ENCODE results near the gene NCAPG2.

The NCAPG2 gene

DNA sequence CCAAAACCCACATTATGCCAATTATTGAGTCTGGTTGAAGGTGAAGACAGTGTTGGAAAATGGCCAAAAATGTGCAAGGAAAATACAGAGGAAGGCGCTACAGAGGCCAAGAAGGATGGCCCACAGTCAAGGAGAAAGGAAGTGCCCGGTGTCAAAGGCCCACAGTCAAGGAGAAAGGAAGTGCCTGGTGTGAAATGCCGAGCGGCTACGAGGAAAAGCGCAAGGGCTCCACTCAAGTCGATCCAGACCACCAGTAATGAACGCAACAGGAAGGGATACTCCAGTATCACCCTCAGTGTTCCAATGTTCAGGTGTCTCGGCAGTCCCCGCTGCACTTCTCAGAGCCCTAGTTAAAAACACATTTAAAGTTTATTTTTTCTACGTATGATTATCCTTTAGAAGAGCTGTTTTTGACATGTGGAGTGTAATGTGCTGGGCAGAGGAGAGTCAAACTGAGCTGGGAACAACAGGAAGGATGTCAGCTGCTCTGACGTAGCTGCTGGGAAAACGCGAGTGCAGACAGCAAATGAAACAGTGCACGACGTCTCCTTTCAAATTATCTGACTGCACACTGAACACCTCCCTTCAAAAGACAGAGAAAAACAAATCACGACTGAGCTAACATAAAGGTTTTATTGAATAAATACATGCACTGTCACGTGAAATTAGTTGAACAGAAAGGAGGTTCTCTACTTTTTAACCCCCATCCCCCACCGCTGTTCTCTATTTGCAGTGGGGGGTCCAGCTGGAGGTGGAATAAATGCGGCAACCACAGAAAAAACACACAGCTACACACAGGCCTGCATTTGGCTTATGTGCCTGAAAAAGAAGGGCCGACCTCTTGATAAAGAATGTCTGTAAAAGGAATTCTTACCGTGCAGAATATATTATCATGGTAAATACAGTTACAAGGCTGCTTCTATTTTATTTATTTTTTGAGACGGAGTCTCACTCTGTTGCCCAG lies 26.1 kb upstream of the NCAPG2 start:
- TF ChIP-seq, protein P1, sequence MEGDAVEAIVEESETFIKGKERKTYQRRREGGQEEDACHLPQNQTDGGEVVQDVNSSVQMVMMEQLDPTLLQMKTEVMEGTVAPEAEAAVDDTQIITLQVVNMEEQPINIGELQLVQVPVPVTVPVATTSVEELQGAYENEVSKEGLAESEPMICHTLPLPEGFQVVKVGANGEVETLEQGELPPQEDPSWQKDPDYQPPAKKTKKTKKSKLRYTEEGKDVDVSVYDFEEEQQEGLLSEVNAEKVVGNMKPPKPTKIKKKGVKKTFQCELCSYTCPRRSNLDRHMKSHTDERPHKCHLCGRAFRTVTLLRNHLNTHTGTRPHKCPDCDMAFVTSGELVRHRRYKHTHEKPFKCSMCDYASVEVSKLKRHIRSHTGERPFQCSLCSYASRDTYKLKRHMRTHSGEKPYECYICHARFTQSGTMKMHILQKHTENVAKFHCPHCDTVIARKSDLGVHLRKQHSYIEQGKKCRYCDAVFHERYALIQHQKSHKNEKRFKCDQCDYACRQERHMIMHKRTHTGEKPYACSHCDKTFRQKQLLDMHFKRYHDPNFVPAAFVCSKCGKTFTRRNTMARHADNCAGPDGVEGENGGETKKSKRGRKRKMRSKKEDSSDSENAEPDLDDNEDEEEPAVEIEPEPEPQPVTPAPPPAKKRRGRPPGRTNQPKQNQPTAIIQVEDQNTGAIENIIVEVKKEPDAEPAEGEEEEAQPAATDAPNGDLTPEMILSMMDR (IDR thresholded peaks at IDR 0.05; ENCODE audit: low read depth, low read length) = no peak
- in situ Hi-C loops (cut with HindIII; ENCODE audit: low sequenced_read_pairs) = no loop called here
- H3K4me3 ChIP-seq (ENCODE audit: low read depth, low read length) = no peak overlapping the region
- peak; percentile 56 for DNase-seq (ENCODE audit: low read depth, low spot score)

DNA sequence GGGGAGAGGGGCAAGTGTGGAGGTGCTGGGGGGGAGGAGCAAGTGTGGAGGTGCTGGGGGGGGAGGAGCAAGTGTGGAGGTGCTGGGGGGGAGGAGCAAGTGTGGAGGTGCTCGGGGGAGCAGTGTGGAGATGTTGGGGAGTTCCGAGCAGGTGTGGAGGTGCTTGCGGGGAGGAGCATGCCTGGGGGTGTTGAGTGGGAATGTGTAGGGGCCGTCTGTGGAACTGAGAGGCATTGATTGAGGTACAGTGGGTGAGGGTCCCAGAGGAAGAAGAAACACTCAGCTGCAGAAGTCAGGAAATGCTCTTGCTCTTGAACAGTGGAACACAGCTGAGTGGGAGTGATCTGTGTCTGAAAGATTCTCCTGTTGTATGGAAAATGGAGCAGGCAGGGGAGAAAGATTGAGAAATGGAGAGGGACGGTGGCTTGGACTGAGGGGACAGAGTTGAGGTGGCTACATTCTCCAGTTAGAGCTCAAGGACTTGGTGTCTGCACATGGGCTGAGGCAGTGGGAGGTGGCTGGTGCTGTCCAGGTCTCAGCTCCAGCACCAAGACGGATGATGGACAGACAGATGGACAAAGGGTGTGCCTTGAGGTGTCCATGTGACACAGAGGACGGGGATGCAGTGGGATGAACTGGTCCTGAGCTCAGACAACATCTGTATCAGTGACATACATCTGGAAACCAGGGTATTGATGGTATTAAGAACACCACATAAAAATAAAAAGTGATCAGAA lies 25.2 kb upstream of the NCAPG2 start:
- H3K4me3 ChIP-seq (ENCODE audit: low read depth, low read length) = no peak overlapping the region
- in situ Hi-C loops (cut with HindIII; ENCODE audit: low sequenced_read_pairs) = no loop called here
- DNase-seq (ENCODE audit: low read depth, low spot score) = no peak
- TF ChIP-seq, protein P1 (IDR thresholded peaks at IDR 0.05; ENCODE audit: low read depth, low read length) = no peak

DNA sequence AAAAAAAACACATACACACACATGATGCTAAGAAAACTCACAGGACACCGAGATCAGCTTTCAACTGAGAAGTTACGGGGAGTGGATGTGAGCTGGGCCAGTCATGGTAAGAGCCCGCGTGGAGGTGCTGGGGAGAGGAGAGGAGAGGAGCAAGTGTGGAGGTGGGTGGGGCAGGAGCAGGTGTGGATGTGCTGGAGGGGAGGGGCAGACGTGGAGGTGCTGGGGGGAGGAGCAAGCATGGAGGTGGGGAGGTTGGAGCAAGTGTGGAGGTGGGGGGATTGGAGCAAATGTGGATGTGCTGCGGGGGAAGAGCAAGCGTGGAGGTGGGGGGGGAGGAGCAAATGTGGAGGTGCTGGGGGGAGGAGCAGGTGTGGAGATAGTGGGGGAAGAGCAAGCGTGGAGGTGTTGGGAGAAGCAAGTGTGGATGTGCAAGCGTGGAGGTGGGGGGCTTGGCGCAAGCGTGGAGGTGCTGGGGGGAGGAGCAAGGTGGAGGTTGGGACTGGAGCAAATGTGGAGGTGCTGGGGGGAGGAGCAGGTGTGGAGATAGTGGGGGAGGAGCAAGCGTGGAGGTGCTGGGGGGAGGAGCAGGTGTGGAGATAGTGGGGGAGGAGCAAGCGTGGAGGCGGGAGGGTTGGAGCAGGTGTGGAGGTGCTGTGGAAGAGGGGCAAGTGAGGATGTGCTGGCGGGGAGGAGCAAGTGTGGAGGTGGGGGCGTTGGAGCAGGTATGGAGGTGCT lies 24.5 kb upstream of the NCAPG2 start:
- in situ Hi-C loops (cut with HindIII; ENCODE audit: low sequenced_read_pairs) = no loop called here
- no peak for DNase-seq (ENCODE audit: low read depth, low spot score)
- H3K4me3 ChIP-seq (ENCODE audit: low read depth, low read length) = no peak overlapping the region
- TF ChIP-seq, protein P1 (IDR thresholded peaks at IDR 0.05; ENCODE audit: low read depth, low read length) = no peak

DNA sequence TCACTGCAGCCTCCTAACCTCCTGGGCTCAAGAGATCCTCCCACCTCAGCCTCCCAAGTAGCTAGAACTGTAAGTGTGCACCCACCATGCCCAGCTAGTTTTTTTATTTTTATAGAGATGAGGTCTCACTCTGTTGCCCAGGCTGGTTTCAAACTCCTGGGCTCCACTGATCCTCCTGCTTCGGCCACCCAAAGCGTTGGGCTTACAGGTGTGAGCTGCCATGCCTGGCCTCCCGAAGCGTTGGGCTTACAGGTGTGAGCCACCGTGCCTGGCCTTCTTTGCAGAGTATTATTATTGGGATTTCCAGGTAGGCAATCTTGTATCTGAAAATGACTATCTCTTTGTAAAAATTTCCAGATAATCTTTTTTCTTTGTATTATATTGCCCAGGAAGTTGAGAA lies 23.1 kb upstream of the NCAPG2 start:
- no peak for DNase-seq (ENCODE audit: low read depth, low spot score)
- in situ Hi-C loops (cut with HindIII; ENCODE audit: low sequenced_read_pairs) = no loop called here

DNA sequence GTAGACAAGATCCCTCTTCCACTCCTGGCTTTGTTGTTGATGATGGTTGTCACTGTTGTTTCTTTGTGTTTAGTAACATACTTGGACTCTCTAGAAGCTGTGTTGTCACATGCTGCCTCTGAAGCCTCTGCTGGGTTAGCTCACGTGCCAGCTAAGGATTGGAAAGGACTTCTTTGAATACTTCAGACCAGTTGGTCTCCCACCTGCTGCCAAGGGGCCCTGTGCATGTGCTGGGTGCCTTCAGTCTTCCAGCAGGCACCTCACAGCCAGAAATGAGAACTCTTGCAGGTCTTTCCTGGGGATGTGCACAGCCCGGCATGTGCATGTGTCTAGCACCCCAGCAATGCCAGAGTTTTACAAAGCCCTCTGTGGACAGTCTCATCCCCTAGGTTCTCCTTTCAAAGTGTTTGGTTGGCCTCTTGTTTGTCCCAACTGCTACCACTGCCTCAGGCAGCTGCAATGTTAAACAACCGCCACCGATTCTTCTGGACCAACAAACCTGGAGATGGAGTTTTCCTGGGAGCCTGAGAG lies 21.7 kb upstream of the NCAPG2 start:
- no peak for DNase-seq (ENCODE audit: low read depth, low spot score)
- in situ Hi-C loops (cut with HindIII; ENCODE audit: low sequenced_read_pairs) = no loop called here
- no peak overlapping the region for H3K4me3 ChIP-seq (ENCODE audit: low read depth, low read length)
- TF ChIP-seq, protein P1 (IDR thresholded peaks at IDR 0.05; ENCODE audit: low read depth, low read length) = no peak

More for the DNA sequence above, 23.1 kb upstream of the NCAPG2 start:
- TF ChIP-seq, protein P1 (IDR thresholded peaks at IDR 0.05; ENCODE audit: low read depth, low read length) = no peak
- H3K4me3 ChIP-seq (ENCODE audit: low read depth, low read length) = no peak overlapping the region

DNA sequence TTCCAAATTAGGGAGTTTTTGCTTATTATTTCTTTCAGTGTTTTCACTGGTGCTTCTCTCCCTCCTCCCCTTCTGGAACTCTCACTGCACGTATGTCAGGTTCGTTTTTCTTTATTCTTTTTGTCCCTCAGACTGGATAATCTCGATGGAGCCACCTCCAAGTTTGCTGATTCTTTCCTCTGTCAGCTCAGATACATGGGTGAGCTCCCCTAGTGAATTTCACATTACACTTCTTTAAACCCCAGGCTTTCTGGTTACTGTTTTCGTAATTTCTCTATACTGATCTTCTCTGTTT lies 20.8 kb upstream of the NCAPG2 start:
- TF ChIP-seq, protein P1 (IDR thresholded peaks at IDR 0.05; ENCODE audit: low read depth, low read length) = no peak
- in situ Hi-C loops (cut with HindIII; ENCODE audit: low sequenced_read_pairs) = no loop called here
- no peak for DNase-seq (ENCODE audit: low read depth, low spot score)
- no peak overlapping the region for H3K4me3 ChIP-seq (ENCODE audit: low read depth, low read length)
